ENCODE measurements around the gene AGPAT1. TPM values are rescaled to one million over a fixed set of nuclear protein-coding genes. Genes with fewer than 3 reads are reported as not detected.

AGPAT1 gene
- total and polyA plus RNA-seq, 2 experiments from 2014 or later = 62.8 to 71.4 TPM

DNA sequence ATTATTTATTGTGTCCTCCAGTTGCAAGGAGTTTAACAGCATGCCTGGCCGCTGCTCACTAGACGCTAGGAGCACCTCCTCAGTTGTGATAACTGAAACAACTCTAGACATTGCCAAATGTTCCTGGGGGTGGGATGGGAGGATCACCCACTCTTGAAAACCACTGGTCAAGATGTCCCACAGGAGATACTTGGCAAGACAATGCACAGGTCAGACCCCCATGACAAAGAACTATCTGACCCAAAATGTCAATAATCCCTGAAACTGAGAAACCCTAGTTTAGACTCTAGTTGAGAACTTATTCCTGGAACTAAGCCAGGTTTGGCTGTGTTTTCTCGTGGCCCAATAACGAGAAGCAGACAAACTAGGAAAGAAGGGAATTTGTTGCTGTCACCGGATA is 36.3 kb downstream of the AGPAT1 start:
- DNase-seq (ENCODE audit: low spot score) = no peak
- Histone ChIP-seq H3K4me3 (no peak overlapping the region), H3K79me2 (no peaks in the 10 kb centered on the region), H3K4me2 (no peak overlapping the region), H2AFZ (no peak overlapping the region), H3K9me2 (replicated peaks; ENCODE audit: insufficient read depth) (no peaks in the 10 kb centered on the region), H3K9me3 (ENCODE audit: low read depth) (no peaks in the 10 kb centered on the region), H4K20me1 (ENCODE audit: insufficient read depth, poor library complexity, severe bottlenecking) (no peaks in the 10 kb centered on the region), H3K27ac (peak overlapping the region; percentile 8), H3K36me3 (replicated peaks; ENCODE audit: insufficient read depth, low read depth) (no peaks in the 10 kb centered on the region), H3K4me1 (ENCODE audit: insufficient read depth) (peaks cover 12% of the 10 kb centered on the region), H3K27me3 (no peaks in the 10 kb centered on the region)
- no peak for TF ChIP-seq EZH2 (IDR thresholded peaks at IDR 0.05; ENCODE audit: borderline replicate concordance)
- no peak for TF ChIP-seq EZH2phosphoT487 (IDR thresholded peaks at IDR 0.05; ENCODE audit: low read depth, severe bottlenecking, unreplicated experiment)
- TF ChIP-seq, protein P1, sequence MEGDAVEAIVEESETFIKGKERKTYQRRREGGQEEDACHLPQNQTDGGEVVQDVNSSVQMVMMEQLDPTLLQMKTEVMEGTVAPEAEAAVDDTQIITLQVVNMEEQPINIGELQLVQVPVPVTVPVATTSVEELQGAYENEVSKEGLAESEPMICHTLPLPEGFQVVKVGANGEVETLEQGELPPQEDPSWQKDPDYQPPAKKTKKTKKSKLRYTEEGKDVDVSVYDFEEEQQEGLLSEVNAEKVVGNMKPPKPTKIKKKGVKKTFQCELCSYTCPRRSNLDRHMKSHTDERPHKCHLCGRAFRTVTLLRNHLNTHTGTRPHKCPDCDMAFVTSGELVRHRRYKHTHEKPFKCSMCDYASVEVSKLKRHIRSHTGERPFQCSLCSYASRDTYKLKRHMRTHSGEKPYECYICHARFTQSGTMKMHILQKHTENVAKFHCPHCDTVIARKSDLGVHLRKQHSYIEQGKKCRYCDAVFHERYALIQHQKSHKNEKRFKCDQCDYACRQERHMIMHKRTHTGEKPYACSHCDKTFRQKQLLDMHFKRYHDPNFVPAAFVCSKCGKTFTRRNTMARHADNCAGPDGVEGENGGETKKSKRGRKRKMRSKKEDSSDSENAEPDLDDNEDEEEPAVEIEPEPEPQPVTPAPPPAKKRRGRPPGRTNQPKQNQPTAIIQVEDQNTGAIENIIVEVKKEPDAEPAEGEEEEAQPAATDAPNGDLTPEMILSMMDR (IDR thresholded peaks at IDR 0.05; ENCODE audit: poor library complexity) = no peak
- 72% methylated on average over 5 of the region's 5 CpGs for WGBS (ENCODE audit: low lambda C conversion rate, missing lambda C conversion rate)

DNA sequence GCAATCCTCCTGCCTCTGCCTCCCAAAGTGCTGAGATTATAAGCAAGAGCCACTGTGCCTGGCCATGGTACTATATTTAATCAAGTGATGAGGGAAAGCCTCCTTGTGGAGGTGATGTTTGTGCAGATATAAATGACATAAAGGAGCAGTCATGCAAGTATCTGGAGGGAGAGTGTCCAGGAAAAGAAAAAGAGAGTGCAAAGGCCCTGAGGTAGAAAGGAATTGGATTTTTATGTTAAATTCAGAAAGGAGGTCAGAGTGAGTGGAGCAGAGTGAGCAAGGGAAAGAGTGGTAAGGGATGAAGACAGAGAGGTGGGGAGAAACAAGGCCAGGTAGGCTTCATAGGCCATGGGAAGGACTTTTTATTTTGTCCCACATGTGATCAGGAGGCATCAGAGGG is 38.4 kb downstream of the AGPAT1 start:
- no peak overlapping the region for H2AFZ ChIP-seq
- no peak overlapping the region for H3K4me2 ChIP-seq
- no peak overlapping the region for H3K4me3 ChIP-seq
- H3K36me3 ChIP-seq (replicated peaks; ENCODE audit: insufficient read depth, low read depth) = no peaks in the 10 kb centered on the region
- no peak for DNase-seq (ENCODE audit: low spot score)
- H3K79me2 ChIP-seq = no peaks in the 10 kb centered on the region
- H4K20me1 ChIP-seq (ENCODE audit: insufficient read depth, poor library complexity, severe bottlenecking) = no peaks in the 10 kb centered on the region
- TF ChIP-seq EZH2 (IDR thresholded peaks at IDR 0.05; ENCODE audit: borderline replicate concordance) = no peak
- TF ChIP-seq, protein P1 (IDR thresholded peaks at IDR 0.05; ENCODE audit: poor library complexity) = no peak
- H3K27ac ChIP-seq = no peak overlapping the region
- H3K27me3 ChIP-seq = no peaks in the 10 kb centered on the region
- H3K9me3 ChIP-seq (ENCODE audit: low read depth) = no peaks in the 10 kb centered on the region
- H3K4me1 ChIP-seq (ENCODE audit: insufficient read depth) = peaks cover 12% of the 10 kb centered on the region
- H3K9me2 ChIP-seq (replicated peaks; ENCODE audit: insufficient read depth) = no peaks in the 10 kb centered on the region

- Histone ChIP-seq H3K9me2 (replicated peaks; ENCODE audit: insufficient read depth) (no peaks in the 10 kb centered on the region), H3K4me2 (no peak overlapping the region), H2AFZ (no peak overlapping the region), H3K27ac (no peak overlapping the region), H3K9me3 (ENCODE audit: low read depth) (no peaks in the 10 kb centered on the region), H4K20me1 (ENCODE audit: insufficient read depth, poor library complexity, severe bottlenecking) (no peaks in the 10 kb centered on the region), H3K36me3 (replicated peaks; ENCODE audit: insufficient read depth, low read depth) (no peaks in the 10 kb centered on the region), H3K4me1 (ENCODE audit: insufficient read depth) (peaks cover 2% of the 10 kb centered on the region), H3K79me2 (peaks cover 9% of the 10 kb centered on the region), H3K4me3 (no peak overlapping the region), H3K27me3 (no peaks in the 10 kb centered on the region)
- 85% methylated on average over 4 of the region's 4 CpGs for WGBS (ENCODE audit: low lambda C conversion rate, missing lambda C conversion rate)
- no peak for TF ChIP-seq EZH2phosphoT487 (IDR thresholded peaks at IDR 0.05; ENCODE audit: low read depth, severe bottlenecking, unreplicated experiment)
- no peak for TF ChIP-seq EZH2 (IDR thresholded peaks at IDR 0.05; ENCODE audit: borderline replicate concordance)
- TF ChIP-seq, protein P1 (IDR thresholded peaks at IDR 0.05; ENCODE audit: poor library complexity) = no peak
- DNase-seq (ENCODE audit: low spot score) = no peak
Observed at GRCh38 chr6:32133786-32134185, 42.1 kb downstream of the AGPAT1 start.

- no peak for TF ChIP-seq EZH2 (IDR thresholded peaks at IDR 0.05; ENCODE audit: borderline replicate concordance)
- no peak for TF ChIP-seq EZH2phosphoT487 (IDR thresholded peaks at IDR 0.05; ENCODE audit: low read depth, severe bottlenecking, unreplicated experiment)
- TF ChIP-seq, protein P1 (IDR thresholded peaks at IDR 0.05; ENCODE audit: poor library complexity) = no peak
- Histone ChIP-seq H3K36me3 (replicated peaks; ENCODE audit: insufficient read depth, low read depth) (no peaks in the 10 kb centered on the region), H3K4me3 (no peak overlapping the region)
Observed at GRCh38 chr6:32132110-32132509, 43.8 kb downstream of the AGPAT1 start.

More at GRCh38 chr6:32132110-32132509, 43.8 kb downstream of the AGPAT1 start:
- peaks cover 7% of the 10 kb centered on the region for H3K4me1 ChIP-seq (ENCODE audit: insufficient read depth)
- no peak overlapping the region for H3K27ac ChIP-seq
- H4K20me1 ChIP-seq (ENCODE audit: insufficient read depth, poor library complexity, severe bottlenecking) = no peaks in the 10 kb centered on the region
- H3K9me2 ChIP-seq (replicated peaks; ENCODE audit: insufficient read depth) = no peaks in the 10 kb centered on the region
- H3K9me3 ChIP-seq (ENCODE audit: low read depth) = no peaks in the 10 kb centered on the region
- DNase-seq (ENCODE audit: low spot score) = no peak
- H3K79me2 ChIP-seq = peaks cover 14% of the 10 kb centered on the region
- H3K27me3 ChIP-seq = no peaks in the 10 kb centered on the region
- H2AFZ ChIP-seq = no peak overlapping the region
- no peak overlapping the region for H3K4me2 ChIP-seq
